Muscle of back (tissue), 11 donors: ENCODE results near the gene DNAJC1. TPM values are rescaled to one million over a fixed set of nuclear protein-coding genes. Genes with fewer than 3 reads are reported as not detected.

Source experiments
- DNase-seq, 3 donors: peaks; one replicate each; pipeline versions ENCODE4 v3.0.0 to v3.0.0-alpha.2; 2013
- polyA plus RNA-seq, 10 donors: library from polyadenylated mRNA; unstranded; fragments of 120-200 nt; gene quantifications; one replicate each; pipeline ENCODE4 v1.2.1, GENCODE V29; 2013; ENCODE audit not compliant: insufficient read length in 10 of 10

Gene DNAJC1
- polyA plus RNA-seq, 10 donors = 11.0 to 19.7 (median 12.7) TPM

DNA sequence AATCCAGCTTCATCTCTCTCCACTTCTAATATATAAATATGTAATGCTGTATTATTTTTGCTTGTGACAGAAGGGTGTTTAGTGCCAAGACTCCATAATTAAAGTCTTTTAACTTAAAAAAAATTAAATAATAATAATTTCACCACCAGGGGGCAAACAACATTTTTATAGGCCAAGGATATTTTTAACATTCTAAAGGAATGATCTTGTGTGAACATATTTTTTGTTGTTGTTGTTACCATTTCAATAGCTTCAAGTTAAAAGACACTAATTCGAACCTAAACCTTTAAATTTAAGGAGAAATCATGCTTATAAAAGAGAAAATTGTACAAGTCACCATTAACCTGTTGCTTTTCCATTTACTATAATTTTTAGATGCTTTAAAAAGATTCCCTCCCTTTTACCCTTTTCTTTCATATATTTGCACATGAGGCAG lies 7.5 kb upstream of the DNAJC1 start:
- peak; percentile 24 to 43 (median 27) for DNase-seq

DNA sequence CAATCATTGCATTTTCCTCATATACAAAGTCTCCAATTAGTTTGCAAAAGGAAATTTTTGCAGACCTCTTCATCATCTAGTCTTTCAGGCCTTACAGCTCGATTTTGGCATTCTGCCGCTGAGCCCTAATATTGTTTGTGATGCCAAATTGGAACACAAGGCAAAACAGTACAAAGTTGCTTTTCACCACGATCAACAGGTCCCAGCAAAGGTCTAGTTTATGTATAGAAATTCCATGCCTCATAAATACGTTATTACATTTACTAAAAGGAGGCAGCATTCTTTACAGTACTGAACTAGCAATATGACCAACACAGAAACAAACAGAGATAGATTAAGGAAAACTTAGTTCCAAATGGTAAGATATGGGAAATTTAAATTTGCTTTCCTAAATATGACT lies 7.0 kb upstream of the DNAJC1 start:
- no peak for DNase-seq

DNA sequence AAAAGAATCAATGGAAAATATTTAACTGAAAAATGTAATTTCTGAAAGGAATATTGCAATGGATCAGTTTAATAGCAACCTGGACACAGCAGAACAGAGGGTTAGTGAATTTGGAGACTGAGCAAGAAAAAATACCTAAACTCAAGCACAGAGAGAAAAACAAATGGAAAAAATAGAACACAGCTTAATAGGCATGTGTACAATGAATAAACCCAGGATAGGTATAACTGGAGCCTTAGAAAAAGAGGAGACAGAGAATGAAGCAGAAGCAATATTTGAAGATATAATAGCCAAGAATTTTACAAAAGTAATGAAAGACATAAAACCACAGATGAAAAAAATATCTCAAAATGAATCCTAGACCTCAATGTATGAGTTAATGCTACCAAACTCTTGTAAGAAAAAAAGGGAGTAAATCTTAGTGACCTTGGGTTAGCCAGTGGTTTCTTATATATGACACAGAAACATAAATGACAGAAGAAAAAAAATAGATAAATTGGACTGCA lies 2.9 kb upstream of the DNAJC1 start:
- no peak for DNase-seq

DNA sequence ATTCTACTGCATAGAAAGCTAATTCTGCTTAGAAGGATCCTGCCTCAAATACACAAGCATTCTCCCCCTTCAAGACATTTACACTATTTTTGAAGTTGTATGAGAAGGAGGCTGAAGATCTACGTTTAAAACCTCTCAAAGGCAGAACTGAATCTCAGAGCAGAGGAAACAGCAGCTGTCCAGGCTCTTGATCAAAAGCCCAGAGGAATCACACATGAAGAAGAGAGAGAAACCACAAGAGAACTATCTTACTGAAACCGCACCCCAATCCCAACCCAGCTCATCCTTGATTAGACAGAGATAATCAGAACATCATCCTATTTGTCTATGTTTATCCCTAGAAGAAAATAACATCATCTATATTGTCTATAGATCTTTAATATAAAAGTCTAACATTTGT lies 2.2 kb upstream of the DNAJC1 start:
- no peak for DNase-seq

DNA sequence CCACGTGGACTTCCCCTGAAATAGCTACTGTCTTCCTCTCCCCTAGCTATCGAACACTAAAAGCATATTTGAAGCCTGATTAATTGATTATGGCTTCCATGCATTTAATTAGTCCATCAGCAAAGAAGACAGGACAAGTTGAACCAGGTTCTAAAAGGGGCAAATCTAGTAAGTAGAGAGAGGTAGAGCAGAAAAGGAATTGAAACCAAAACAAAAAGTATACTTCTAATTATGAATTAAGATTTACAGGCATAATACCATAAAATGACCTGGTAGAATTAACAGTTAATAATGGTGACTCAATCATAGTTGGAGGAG lies 393 bp upstream of the DNAJC1 start:
- DNase-seq = no peak

DNA sequence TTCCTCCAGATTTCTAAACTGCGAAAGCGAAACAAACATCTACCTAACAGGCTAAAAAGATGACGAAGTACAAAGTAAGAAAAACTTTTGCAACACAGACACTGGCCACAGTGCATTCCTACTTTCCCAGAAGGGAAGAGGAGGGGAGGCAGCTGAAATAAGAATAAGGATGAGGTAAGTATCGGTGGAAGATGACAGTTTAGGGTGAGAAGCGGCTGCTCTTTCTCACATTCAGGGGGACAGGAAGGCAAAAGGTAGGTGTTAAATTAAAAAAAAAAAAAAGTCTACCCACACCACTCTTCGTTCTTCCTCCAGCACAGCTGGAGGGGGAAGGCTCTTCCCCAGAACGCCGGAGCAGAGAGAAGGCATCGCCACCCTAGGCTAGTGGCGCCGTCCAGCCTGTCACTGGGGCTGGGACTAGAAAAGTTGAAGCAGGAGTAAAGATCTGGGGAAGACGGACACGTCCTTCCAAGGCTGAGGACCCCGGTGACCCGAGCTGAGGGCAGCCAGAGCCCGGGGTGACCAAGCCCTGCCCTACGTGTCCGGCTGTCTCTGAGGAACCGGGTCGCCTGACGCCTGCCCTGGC lies 846 bp downstream of the DNAJC1 start:
- peak in 1 of 3 donors; percentile 47 for DNase-seq

DNA sequence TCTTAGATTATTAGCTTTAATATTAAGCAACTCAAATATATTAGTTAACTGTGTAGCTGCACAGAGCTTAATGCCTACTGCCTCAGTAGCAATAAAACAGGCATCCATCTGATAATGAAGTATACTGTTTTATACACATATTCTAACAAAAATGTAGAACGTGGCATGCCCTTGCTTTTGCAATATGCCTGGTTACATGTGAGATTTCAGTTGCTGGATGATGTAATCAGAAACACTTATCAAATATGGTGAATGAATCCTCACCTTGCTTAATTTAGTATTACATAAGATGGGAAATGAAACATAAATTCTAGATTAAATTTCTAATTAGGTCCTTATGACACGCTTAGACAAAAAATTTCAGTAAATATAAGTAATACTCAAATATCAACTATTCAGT lies 8.0 kb downstream of the DNAJC1 start:
- DNase-seq = no peak

DNA sequence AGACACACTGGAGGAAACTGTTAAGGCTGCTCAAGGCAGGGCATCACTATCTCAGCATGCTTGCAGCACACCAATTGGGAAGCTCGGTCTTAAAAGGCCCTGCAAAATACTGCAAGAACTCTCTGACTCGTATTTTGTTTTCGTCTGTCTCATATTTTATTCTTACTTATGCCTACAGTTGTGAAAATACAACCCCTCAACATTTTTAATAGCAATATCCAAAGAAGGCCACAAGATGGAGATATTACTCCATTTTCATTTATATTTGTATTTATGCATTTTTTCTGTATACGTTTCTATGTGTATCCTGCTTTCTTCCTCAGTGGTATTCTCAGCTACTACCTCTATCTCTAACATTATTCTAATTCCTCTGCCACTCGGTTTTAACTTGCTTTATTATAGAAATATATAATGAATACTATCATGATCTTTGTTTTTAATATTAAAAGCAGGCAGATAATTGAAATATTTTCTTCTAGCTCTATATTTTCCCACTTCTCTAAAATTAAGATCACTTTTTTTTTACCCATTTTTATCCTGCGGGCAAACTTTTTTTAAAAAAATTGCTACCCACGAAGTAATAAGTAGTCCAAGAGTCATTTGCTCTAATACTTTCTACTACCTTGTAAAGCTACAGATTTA lies 10.0 kb downstream of the DNAJC1 start:
- peak in 2 of 3 donors; percentile 17 to 20 for DNase-seq

DNA sequence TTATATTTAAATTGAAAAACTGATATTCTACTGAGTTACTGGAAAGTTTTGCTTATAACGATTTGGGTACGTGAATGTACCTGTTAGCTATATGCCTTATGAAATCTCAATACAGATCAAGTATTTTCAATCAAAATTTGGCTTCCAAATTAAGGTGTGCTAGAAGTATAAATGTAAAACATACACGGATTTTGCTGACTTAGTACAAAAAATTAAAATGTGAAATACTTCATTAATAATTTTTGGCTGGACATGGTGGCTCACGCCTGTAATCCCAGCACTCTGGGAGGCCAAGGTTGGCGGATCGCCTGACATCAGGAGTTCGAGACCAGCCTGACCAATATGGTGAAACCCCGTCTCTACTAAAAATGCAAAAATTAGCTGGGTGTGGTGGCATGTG lies 11.7 kb downstream of the DNAJC1 start:
- DNase-seq = no peak

DNA sequence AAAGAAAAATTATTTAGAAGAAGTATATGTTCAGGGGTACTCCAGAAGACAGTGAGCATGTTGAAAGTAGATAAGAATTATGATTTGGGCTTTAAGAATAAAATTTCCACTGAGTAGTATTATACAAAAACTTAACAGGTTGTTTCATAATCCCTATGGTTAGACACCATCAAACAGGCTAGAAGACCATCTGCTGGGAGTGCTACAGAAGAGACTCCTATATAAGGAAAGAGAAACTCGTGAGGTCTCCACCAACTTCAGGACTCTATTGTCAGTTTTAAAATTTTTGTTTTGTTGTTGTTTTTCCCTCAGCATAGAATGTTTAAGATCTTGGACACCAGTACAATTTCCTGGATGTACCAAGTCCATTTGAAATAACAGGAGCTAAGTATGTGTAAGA lies 13.1 kb downstream of the DNAJC1 start:
- DNase-seq = no peak

DNA sequence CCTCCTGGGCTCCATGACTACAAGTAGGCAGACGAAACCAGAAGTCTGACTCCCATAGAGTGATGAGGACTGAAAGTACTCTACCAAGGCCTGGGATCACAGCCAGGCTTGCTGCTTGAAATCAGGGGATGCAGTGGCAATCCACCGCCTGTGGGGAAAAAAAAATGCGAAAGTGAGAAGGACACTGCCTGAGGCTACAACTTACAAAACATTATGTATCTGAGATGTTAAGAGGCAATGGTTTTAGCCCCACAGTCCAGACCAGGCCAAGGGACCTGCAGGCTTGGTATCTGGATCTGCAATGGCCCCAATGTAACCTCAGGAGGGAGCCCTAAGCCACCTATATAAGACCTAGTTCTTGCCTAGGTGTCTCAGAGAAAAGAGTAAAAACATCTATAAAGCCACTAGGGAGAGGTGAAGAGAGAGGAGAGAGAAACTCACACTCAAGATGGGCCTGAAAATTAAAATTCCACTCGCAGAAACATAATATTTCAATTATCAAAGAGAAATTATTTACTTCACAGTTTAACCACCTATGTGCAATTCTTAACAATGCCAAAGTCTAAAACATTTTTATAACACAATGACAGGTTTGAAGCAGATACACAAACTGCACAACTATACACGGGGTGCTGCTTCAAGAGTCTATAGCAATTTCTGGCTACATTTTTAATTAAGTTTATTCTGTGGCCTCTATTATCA lies 13.9 kb downstream of the DNAJC1 start:
- DNase-seq = peak in 1 of 3 donors; percentile 31

DNA sequence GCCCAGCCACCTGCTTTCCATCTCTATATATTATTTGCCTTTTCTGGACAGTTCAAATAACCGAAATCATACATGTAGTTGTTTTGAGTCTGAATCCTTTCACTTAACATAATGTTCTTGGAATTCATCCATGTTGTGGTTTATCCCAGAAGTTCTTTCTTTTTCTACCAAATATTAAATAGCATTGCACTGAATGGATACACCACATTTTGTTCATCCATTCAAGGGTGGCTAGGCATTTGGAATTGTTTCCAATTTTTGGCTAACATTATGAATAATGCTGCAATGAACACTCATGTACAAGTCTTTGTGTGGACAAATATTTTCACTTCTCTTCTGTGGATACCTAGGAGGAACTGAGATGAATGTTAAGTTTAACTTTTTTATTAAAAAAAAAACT lies 18.0 kb downstream of the DNAJC1 start:
- no peak for DNase-seq

DNA sequence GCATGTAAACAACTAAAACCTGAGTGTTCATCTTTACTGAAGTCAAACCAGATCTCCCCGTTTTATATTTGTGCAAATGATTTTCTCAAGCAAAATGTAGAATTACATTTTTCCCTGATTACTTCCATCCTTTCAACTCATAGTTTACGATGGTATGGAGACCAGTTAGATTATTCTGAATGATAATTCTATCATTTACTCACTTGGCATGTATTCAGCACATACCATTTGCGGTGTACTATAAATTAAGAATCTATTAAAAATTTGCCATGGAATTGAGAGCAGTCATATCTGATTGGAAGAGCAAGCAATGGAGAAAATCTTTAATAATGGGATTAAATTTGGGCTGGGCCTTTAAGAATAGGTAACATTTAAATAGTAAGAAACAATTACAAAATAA lies 22.4 kb downstream of the DNAJC1 start:
- no peak for DNase-seq

DNA sequence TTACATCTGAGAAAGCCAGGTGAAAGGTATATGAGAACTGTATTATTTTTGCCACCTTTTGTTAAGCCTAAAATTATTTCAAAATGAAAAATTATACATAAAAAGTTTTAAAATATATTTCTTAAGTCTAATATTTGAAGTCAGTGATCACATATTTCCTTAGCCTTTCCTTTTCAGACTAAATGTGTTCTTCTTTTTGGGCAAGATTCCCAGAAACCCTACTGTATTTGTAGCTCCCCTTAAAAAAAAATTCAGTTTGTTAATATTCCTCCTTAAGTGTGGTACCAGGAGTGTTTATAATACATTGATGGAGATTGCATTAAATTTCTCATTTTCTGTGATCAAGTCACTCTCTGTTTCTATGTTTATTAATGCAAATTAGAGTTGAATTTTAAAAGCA lies 22.8 kb downstream of the DNAJC1 start:
- DNase-seq = peak in 2 of 3 donors; percentile 16 to 46

DNA sequence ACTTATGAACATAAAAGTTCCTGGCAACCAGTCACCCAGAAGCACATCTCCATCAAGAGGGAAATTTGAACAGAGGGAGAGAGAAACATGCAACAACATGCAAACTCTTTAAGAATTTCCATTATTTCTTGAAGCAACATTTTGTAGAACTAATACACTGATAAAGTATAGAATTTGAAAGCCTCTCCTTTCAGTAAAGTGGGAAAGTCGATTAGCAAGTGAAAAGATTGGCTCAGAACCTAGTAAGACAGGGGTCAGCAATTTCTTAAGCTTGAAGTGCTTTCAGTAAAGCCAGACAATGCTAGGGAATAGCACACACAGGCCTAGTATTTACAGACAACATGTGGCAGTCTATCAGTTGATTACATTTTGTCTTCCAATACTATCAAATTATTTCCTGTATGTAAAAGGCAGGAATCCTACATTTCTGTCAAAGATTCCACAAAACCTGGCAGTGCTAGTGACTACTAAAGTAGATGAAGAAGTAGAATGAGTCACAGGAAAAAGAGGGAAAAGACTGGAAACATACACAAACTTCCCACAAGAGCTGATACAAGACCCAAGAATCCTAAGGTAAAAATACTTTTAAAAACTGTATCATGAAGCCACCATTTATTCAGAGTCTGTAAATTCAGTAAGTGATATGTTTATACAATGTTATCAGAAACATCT lies 25.2 kb downstream of the DNAJC1 start:
- no peak for DNase-seq

DNA sequence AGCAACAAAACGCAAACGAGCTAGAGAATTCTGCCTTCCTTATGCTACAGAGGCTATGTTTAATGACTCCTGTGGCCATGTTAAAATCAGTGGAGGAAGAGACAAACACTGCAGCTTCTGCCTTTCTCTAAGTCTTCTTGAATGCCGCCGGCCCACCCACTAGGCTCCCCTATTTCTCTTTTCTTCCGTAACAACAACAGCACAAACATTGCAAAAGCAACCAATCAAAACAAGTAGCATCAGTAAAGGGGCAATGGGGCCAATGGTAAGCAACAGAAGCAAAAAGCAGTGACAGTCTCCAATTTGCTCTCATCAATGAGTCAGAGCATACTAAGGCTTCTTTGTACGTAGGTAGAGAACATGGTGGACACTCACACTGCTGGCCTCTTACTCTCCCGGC lies 26.8 kb downstream of the DNAJC1 start:
- no peak for DNase-seq

DNA sequence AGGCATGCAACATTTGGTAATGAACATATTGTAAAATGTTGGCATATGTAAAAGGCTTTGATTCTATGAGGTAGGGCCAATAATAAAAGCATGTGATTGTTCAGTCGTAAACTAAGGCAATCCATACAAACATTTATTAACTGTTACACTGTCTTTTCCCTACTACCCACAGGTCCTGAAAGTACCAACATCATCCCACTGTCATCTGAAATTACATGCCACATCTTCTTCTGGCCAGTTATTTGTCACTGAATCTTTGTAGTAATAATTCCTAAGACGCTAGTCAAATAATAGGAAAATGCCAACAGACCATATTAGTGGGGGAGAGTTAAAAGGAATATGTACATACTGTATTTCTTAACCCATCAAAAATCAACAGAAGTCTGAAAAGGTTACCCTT lies 27.2 kb downstream of the DNAJC1 start:
- DNase-seq = no peak

DNA sequence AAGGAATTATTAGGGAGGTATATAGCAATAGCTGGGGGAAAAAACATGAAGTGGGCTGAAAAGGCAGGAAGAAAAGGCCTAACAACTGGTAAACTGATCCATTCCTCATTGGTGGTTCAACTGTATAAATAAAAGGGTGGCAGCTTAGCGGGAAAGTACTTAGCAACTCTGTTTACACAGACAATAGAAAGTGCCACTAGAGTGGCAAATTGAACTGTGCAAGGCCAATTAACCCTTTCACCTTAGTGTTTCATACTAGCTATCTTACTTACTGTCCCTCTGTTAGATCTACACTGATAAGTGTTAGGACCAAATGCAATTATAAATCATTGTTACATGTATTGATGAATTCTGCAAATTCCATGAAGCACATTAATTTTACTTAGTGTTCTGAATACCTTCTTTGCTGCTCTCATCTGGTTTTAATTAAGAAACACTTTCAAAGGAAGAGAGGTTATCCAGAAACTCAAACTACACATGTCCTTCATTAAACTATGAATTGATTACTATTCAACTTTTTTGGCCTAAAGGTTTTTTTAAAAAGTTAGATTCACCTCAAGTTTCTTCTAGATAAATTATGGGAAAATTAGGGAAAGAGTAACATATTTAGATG lies 28.0 kb downstream of the DNAJC1 start:
- no peak for DNase-seq

DNA sequence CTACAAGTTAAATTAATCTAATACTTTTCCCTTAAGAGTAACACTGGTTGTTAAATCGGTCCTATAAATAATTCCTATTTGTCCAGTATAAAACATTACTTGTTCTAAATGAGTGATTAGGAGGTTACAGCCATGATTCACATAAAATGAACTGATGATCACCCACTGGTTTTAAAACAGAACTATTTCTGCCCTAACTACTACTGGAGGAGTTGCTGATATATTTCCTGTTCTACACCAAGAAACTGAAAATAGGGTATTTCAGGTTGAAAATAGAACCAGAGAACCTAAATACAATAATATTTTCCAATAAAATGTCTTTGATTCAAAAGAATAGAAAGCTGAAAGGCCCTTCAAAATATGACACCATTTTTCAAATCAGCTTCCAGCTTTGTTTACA lies 30.9 kb downstream of the DNAJC1 start:
- DNase-seq = no peak

DNA sequence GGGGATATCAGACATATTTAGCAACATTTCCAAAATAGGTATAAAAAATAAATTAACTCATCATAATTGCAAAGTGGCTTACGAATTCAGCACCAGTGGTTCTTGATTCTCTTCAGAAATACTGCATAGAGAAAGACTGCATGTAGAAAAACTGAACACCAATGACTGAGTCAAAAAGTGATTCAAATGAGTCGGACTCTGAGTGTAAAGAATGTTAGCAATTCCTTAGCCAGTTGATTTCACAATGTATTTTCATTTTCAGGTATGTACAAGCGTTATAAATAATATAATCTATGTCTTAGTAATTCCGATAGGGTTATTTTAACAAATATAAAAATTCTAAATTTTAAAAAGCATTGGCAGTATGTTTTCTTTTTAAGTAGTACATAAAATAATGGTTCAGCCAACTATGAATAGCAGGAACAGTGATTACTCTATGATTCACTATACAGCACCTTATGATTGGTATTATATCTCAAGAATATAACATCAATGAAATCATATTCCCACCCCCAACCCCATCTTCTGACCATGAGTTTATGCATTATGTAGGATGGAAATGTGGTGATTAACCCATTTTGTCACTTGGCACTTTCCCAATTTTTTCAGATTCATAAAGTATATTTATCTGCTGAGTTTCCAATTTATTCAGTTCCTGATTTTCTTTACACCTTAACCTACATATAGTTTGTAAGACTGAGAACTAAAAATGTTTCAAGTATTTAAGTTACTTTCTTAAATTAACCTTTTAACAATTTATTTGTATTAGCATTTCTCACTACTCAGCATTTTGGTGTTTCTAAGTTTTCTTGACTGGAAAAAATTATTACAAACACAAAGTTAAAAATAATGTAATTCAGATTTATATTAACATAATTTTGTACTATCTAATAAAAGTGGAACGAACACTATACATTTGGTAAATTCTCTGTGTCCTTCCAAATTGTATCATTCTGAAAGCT lies 33.9 kb downstream of the DNAJC1 start:
- no peak for DNase-seq
